ENCODE measurements around the gene FLNC.
A peak's percentile ranks its signal among the peaks of the same experiment; 100 is the strongest.

Gene FLNC

GRCh38 chr7:128880791-128881457, 50.7 kb downstream of the FLNC start:
- H3K4me3 ChIP-seq (replicated peaks; ENCODE audit: low read depth, low read length): no peak overlapping the region
- no peak for DNase-seq (ENCODE audit: low read depth)
- no peak for TF ChIP-seq CTCF (IDR thresholded peaks at IDR 0.05; ENCODE audit: low read length, missing control alignments)

GRCh38 chr7:128881458-128882125, 51.4 kb downstream of the FLNC start:
- no peak for DNase-seq (ENCODE audit: low read depth)
- no peak for TF ChIP-seq CTCF (IDR thresholded peaks at IDR 0.05; ENCODE audit: low read length, missing control alignments)
- no peak overlapping the region for H3K4me3 ChIP-seq (replicated peaks; ENCODE audit: low read depth, low read length)

GRCh38 chr7:128882134-128882533, 51.9 kb downstream of the FLNC start:
- TF ChIP-seq CTCF (IDR thresholded peaks at IDR 0.05; ENCODE audit: low read length, missing control alignments): no peak
- no peak overlapping the region for H3K4me3 ChIP-seq (replicated peaks; ENCODE audit: low read depth, low read length)
- no peak for DNase-seq (ENCODE audit: low read depth)

GRCh38 chr7:128883622-128884448, 53.6 kb downstream of the FLNC start:
- peak; percentile 88 for TF ChIP-seq CTCF (IDR thresholded peaks at IDR 0.05; ENCODE audit: low read length, missing control alignments)
- peak; percentile 77 for DNase-seq (ENCODE audit: low read depth)
- no peak overlapping the region for H3K4me3 ChIP-seq (replicated peaks; ENCODE audit: low read depth, low read length)

- TF ChIP-seq CTCF (IDR thresholded peaks at IDR 0.05; ENCODE audit: low read length, missing control alignments): no peak
- no peak for DNase-seq (ENCODE audit: low read depth)
- no peak overlapping the region for H3K4me3 ChIP-seq (replicated peaks; ENCODE audit: low read depth, low read length)
Observed at GRCh38 chr7:128884561-128885369, 54.6 kb downstream of the FLNC start.

GRCh38 chr7:128885370-128886187, 55.4 kb downstream of the FLNC start:
- TF ChIP-seq CTCF (IDR thresholded peaks at IDR 0.05; ENCODE audit: low read length, missing control alignments): no peak
- DNase-seq (ENCODE audit: low read depth): no peak
- no peak overlapping the region for H3K4me3 ChIP-seq (replicated peaks; ENCODE audit: low read depth, low read length)
